ENCODE measurements around the gene UBE2V1.

The UBE2V1 gene

GRCh38 chr20:50038574-50038991 is 74.4 kb downstream of the UBE2V1 start:
- TF ChIP-seq REST (IDR thresholded peaks at IDR 0.05; ENCODE audit: low read depth) = no peak
- no peak for TF ChIP-seq USF1 (IDR thresholded peaks at IDR 0.05)
- TF ChIP-seq NFIC (IDR thresholded peaks at IDR 0.05) = no peak
- TF ChIP-seq CREB1 (IDR thresholded peaks at IDR 0.05; ENCODE audit: low read depth) = no peak
- TF ChIP-seq ZBTB7A (IDR thresholded peaks at IDR 0.05; ENCODE audit: low read depth) = 0 out of 2 replicates have a peak, but pooled peaks have one; percentile 48
- TF ChIP-seq EP300 (IDR thresholded peaks at IDR 0.05; ENCODE audit: borderline replicate concordance) = no peak
- TF ChIP-seq TCF12 (IDR thresholded peaks at IDR 0.05; ENCODE audit: low read depth) = peak; percentile 70; the same call in 1 of the 2 replicates
- TF ChIP-seq RAD21 (IDR thresholded peaks at IDR 0.05; ENCODE audit: low read depth) = no peak
- 0 out of 2 replicates have a peak, but pooled peaks have one; percentile 17 for TF ChIP-seq MAX (IDR thresholded peaks at IDR 0.05)

- no peak for TF ChIP-seq TAF1 (IDR thresholded peaks at IDR 0.05; ENCODE audit: low read depth)
- no peak for TF ChIP-seq EP300 (IDR thresholded peaks at IDR 0.05; ENCODE audit: borderline replicate concordance)
- TF ChIP-seq REST (IDR thresholded peaks at IDR 0.05; ENCODE audit: low read depth) = no peak
- no peak for TF ChIP-seq MAX (IDR thresholded peaks at IDR 0.05)
- TF ChIP-seq CEBPB (IDR thresholded peaks at IDR 0.05) = no peak
- TF ChIP-seq ZBTB7A (IDR thresholded peaks at IDR 0.05; ENCODE audit: low read depth) = no peak
- no peak for TF ChIP-seq YY1 (IDR thresholded peaks at IDR 0.05; ENCODE audit: low read depth)
- TF ChIP-seq EGR1 (IDR thresholded peaks at IDR 0.05) = no peak
- no peak for TF ChIP-seq USF1 (IDR thresholded peaks at IDR 0.05)
- no peak for TF ChIP-seq FOXM1 (IDR thresholded peaks at IDR 0.05; ENCODE audit: borderline replicate concordance, low read depth)
- no peak for TF ChIP-seq TCF12 (IDR thresholded peaks at IDR 0.05; ENCODE audit: low read depth)
- TF ChIP-seq RAD21 (IDR thresholded peaks at IDR 0.05; ENCODE audit: low read depth) = no peak
- no peak for TF ChIP-seq NFIC (IDR thresholded peaks at IDR 0.05)
- TF ChIP-seq CREB1 (IDR thresholded peaks at IDR 0.05; ENCODE audit: low read depth) = no peak
- TF ChIP-seq TEAD4 (IDR thresholded peaks at IDR 0.05) = no peak
Measured at GRCh38 chr20:50038169-50038568, 74.8 kb downstream of the UBE2V1 start.

GRCh38 chr20:50037575-50037974 is 75.4 kb downstream of the UBE2V1 start:
- TF ChIP-seq REST (IDR thresholded peaks at IDR 0.05; ENCODE audit: low read depth) = no peak
- no peak for TF ChIP-seq TAF1 (IDR thresholded peaks at IDR 0.05; ENCODE audit: low read depth)
- TF ChIP-seq YY1 (IDR thresholded peaks at IDR 0.05; ENCODE audit: low read depth) = no peak
- TF ChIP-seq CREB1 (IDR thresholded peaks at IDR 0.05; ENCODE audit: low read depth) = no peak
- TF ChIP-seq TCF12 (IDR thresholded peaks at IDR 0.05; ENCODE audit: low read depth) = no peak
- no peak for TF ChIP-seq USF1 (IDR thresholded peaks at IDR 0.05)
- no peak for TF ChIP-seq TEAD4 (IDR thresholded peaks at IDR 0.05)

DNA sequence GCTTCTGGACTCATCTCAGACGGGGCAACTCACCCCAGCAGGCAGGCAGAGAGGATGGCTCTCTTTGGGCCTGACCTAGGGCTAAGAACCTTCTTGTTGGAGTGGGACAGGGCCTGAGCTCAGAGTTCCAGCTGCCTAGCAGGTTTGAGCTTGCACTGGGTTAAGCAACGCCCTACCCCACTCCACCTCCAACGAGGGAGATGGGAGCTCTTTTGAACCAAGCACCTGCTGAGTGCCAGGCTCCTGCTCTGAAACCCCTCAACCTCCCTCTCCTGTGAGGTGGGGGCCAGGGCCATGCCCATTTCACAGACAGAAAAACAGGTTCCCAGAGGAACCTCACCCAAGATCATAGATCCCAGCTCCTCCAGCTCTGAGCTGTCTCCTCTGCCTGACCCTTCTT is 75.8 kb downstream of the UBE2V1 start:
- TF ChIP-seq RAD21 (IDR thresholded peaks at IDR 0.05; ENCODE audit: low read depth) (no peak), TCF12 (IDR thresholded peaks at IDR 0.05; ENCODE audit: low read depth) (no peak), FOXM1 (IDR thresholded peaks at IDR 0.05; ENCODE audit: borderline replicate concordance, low read depth) (no peak), CREB1 (IDR thresholded peaks at IDR 0.05; ENCODE audit: low read depth) (no peak), NFIC (IDR thresholded peaks at IDR 0.05) (no peak), TAF1 (IDR thresholded peaks at IDR 0.05; ENCODE audit: low read depth) (no peak)

Data from Ishikawa (cell line).